KBM-7 (cell line): ENCODE measurements around the gene DDX49.
"Not testable (repeated sequence)": the region's sequence is repeated elsewhere in the genome, so short reads cannot be mapped to it uniquely, and the experiment has no call there.

Source experiments
- DNase-seq: peaks from one replicate; pipeline ENCODE4 v3.0.0-alpha.2; 2015
- in situ Hi-C: fragments of 300-500 bp; cut with MboI; formaldehyde crosslinking; loops from 2 replicates; pipeline ENCODE4 v1.14.3; 2020; ENCODE audit warnings: low sequenced_read_pairs, low pct_unique_long_range_greater_than_20kb, mixed read lengths

Gene DDX49

GRCh38 chr19:18905513-18906236 lies 13.8 kb upstream of the DDX49 start:
- in situ Hi-C loops = no loop called here
- no peak for DNase-seq

GRCh38 chr19:18906605-18907519 lies 12.7 kb upstream of the DDX49 start:
- in situ Hi-C loops = no loop called here
- DNase-seq = no peak

GRCh38 chr19:18908917-18909619 lies 10.4 kb upstream of the DDX49 start:
- no peak for DNase-seq
- in situ Hi-C loops = no loop called here

DNA sequence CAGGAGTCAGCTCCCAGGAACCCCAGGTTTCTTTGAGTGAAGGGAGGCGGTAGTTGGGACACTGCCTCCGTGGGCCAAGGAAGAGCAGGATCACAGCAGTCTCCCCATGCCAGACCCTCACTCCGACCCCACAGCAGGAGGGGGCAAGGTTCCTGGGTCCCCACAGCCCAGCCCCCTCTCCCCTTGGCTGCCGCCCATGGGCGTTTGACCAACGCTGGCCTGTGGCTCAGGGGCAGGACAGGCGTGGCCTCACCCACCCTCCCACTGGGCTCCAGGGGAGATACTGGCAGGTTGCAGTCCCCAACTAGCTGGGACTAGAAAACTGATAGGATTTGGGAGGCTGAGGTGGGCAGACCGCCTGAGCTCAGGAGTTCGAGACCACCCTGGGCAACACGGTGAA lies 9.5 kb upstream of the DDX49 start:
- DNase-seq = no peak
- in situ Hi-C loops = no loop called here

DNA sequence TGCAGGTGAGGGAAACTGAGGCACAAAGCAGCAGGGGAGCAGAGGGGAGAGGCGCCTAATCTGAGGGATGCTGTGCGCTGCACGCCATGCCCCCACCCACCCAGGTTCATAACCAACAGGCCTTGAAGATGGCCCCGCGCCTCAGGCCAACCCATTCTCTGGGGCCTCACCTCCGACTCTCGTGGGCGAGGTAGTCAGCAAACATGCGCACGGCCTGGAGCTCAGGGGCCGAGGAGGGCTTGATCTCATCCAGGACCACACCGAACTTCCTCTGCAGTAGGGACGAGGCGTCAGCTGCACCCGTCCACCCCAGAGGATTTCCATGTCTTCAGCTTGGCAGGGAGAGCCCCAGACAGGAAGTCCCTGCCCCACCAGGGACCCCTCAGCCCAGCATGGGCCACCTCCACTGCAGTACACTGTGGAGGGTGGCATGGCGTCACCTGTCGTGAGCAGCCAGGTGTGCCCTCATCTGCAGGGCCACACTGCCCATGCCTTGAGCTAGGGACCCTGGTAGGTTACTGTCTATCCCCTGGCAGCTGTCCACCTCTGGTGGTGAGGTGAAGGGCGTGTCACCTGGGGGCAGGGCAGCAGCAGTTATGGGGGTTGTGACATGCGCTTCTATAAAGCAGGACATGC lies 8.6 kb upstream of the DDX49 start:
- in situ Hi-C loops = no loop called here
- no peak for DNase-seq

DNA sequence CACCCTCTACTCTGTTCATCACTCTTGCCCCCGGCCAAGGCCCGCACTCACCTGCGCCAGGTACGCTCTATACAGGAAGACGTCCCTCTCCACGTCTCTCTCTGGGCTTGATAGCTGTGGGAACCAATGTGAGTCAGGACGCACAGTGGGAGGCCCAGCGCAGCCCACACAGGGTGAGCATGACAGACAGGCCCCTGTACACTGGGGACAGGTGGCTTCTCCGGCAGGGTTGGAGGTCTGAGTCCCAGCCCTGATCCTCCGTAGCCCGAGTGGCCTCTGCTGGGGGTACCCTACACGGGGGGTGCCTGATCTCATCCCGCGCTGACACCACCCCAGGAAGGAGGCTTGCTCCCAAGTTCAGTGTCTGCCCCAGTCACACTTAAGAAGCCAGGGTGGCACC lies 6.6 kb upstream of the DDX49 start:
- no peak for DNase-seq
- in situ Hi-C loops = no loop called here

DNA sequence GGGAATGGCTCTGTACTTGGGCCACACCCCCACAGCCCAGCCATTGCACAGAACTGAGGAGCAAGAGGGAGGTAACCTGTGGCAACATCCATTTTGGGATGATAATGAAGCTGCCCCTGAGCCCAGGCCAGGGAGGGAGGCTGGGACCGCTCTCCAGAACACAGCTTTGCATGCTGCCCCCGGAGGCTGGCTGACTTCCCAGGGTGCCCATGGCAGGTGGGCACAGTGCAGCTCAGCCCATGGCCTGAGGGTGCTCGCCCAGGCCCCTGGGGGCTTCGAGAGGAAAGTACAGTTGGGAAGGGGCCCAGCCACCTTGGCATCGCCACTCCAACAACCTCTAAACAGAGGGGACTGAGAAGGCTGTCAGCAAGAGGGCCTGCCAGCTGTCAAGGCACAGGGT lies 6.0 kb upstream of the DDX49 start:
- in situ Hi-C loops = no loop called here
- DNase-seq = no peak

- peak; percentile 42 for DNase-seq
- in situ Hi-C loops = no loop called here
Observed at GRCh38 chr19:18915639-18916038, 3.9 kb upstream of the DDX49 start.

- DNase-seq, in situ Hi-C loops: not testable (repeated sequence)
Observed at GRCh38 chr19:18917593-18917992, 1.9 kb upstream of the DDX49 start.

- in situ Hi-C loops = no loop called here
- no peak for DNase-seq
Observed at GRCh38 chr19:18919900-18920214, 342 bp downstream of the DDX49 start.

DNA sequence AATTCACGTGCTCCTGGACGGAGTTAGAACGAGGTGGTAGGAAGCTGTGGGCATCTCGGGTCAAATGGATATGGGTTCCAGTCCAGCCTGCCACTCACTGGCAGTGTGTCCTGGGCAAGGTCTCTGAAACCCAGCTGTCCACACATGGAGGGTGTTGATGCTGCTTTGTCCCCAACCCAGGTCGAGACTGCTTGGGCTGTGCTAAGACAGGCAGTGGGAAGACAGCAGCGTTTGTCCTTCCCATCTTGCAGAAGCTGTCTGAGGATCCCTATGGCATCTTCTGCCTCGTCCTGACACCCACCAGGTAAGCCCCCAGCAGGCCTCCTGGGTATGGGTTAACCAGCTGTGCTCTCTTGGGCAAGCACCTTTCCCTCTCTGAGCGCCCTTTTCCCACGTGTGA lies 885 bp downstream of the DDX49 start:
- in situ Hi-C loops = no loop called here
- DNase-seq = no peak

DNA sequence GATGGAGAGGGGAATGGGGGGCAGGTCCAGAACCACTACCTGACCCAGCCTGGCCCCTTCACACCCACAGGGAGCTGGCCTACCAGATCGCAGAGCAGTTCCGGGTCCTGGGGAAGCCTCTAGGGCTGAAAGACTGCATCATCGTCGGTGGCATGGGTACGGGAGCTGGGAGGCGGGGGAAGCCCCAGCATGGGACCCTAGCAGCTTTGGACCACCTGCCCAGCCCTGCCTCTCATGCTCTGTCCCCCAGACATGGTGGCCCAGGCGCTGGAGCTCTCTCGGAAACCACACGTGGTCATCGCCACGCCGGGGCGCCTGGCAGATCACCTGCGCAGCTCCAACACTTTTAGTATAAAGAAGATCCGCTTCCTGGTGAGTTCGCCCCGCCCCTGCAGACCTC lies 2.1 kb downstream of the DDX49 start:
- DNase-seq = no peak
- in situ Hi-C loops = no loop called here

- in situ Hi-C loops = no loop called here
- no peak for DNase-seq
Observed at GRCh38 chr19:18922228-18922985, 2.9 kb downstream of the DDX49 start.

DNA sequence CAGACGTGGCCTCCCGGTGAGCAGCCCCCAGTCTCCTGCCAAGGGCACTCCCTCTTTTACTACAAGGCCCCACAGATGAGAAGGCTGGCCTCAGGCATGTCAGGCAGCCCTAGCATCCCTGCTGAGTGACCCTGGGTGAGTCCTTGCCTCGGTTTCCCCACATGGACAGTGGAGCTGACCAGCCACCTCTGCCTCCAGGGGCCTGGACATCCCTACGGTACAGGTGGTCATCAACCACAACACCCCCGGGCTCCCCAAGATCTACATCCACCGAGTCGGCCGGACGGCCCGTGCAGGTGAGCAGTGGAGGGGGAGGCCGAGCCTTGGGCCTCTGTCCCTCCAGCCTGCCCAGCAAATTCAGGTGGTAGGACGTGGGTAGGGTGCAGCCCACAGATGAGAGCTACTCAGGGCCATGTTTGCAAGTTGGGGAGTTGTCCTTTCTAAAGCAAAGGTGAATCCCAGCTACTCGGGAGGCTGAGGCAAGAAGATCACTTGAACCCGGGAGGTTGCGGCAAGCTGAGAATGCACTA lies 5.2 kb downstream of the DDX49 start:
- no peak for DNase-seq
- in situ Hi-C loops = no loop called here

GRCh38 chr19:18928018-18928805 lies 8.7 kb downstream of the DDX49 start:
- in situ Hi-C loops = no loop called here
- DNase-seq = no peak

GRCh38 chr19:18929311-18929710 lies 9.8 kb downstream of the DDX49 start:
- DNase-seq = no peak
- in situ Hi-C loops = no loop called here

GRCh38 chr19:18931316-18932162 lies 12.0 kb downstream of the DDX49 start:
- in situ Hi-C loops = no loop called here
- no peak for DNase-seq
